ENCODE measurements around the gene MEOX2.

MEOX2 gene

DNA sequence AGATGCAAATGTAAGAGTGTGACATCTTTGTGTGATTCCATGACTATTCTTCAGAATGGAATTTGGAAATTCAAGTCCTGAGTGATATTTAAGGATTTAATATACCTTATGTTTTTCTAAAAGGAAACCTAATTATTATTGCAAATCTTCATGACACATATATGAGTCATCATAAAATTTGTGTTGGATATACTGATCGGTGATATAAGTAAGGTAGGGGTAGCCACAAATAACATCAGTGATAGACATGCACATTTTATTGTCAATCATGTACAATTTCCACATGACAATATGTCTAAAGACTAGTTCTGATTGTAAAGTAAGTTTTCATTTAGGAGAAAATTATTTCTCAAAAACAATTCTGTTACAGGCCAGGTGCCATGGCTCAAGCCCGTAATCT, 65.0 kb downstream of the MEOX2 start:
- CTCF ChIA-PET: no interaction called here
- no peak for DNase-seq (ENCODE audit: extremely low spot score)
- POLR2A ChIA-PET: no interaction called here
- no peak for TF ChIP-seq ELF4 (IDR thresholded peaks at IDR 0.05)
- TF ChIP-seq TARDBP (IDR thresholded peaks at IDR 0.05): no peak
- TF ChIP-seq ARNT (IDR thresholded peaks at IDR 0.05): no peak
- no peak for TF ChIP-seq NFRKB (IDR thresholded peaks at IDR 0.05)
- no peak for TF ChIP-seq ZNF384 (IDR thresholded peaks at IDR 0.05)
- TF ChIP-seq LEF1 (IDR thresholded peaks at IDR 0.05; ENCODE audit: borderline replicate concordance): no peak
- no peak for TF ChIP-seq L3MBTL2 (conservative IDR thresholded peaks at IDR 0.05)
- TF ChIP-seq FOXK2 (IDR thresholded peaks at IDR 0.05): no peak
- TF ChIP-seq HDGF (IDR thresholded peaks at IDR 0.05; ENCODE audit: borderline replicate concordance): no peak
- no peak for TF ChIP-seq FOXA1 (IDR thresholded peaks at IDR 0.05)
- TF ChIP-seq, protein P1, sequence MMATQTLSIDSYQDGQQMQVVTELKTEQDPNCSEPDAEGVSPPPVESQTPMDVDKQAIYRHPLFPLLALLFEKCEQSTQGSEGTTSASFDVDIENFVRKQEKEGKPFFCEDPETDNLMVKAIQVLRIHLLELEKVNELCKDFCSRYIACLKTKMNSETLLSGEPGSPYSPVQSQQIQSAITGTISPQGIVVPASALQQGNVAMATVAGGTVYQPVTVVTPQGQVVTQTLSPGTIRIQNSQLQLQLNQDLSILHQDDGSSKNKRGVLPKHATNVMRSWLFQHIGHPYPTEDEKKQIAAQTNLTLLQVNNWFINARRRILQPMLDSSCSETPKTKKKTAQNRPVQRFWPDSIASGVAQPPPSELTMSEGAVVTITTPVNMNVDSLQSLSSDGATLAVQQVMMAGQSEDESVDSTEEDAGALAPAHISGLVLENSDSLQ (IDR thresholded peaks at IDR 0.05): no peak
- TF ChIP-seq CTBP1 (IDR thresholded peaks at IDR 0.05; ENCODE audit: borderline replicate concordance): no peak

DNA sequence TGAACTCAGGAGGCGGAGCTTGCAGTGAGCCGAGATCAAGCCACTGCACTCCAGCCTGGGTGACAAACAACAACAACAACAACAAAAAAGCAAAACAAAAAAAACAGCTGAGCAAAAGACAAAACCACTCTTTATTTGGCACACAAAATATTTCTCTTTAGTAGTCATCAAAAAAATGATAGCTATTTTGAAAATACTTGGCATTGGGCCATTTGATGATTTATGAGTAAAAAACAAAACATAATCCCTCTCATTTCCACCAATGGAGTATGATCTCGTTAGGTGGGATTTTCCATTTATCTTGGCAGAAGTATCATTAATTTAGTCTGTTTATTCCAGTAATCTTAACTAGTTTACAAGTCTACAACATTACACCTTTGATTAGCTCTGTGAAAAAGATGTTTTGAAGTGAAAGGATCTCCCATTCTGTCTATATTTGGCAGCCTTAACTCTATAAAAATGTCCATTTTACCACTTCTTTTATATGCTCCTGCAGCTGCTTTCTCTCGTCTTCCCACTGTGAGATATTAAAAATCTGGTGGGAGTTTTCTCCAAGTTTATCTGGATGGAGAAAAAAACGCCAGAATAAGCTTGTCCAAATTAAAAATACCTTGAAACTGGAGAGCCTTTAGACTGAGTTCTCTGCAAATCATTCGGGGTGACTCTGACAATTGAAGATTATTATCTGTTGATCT, 65.8 kb downstream of the MEOX2 start:
- CTCF ChIA-PET: no interaction called here
- TF ChIP-seq LEF1 (IDR thresholded peaks at IDR 0.05; ENCODE audit: borderline replicate concordance): no peak
- TF ChIP-seq ARNT (IDR thresholded peaks at IDR 0.05): no peak
- TF ChIP-seq, protein P1 (IDR thresholded peaks at IDR 0.05): no peak
- TF ChIP-seq ZNF384 (IDR thresholded peaks at IDR 0.05): no peak
- TF ChIP-seq L3MBTL2 (conservative IDR thresholded peaks at IDR 0.05): no peak
- no peak for TF ChIP-seq SUZ12 (IDR thresholded peaks at IDR 0.05)
- TF ChIP-seq FOXM1 (IDR thresholded peaks at IDR 0.05; ENCODE audit: borderline replicate concordance): no peak
- POLR2A ChIA-PET: no interaction called here
- DNase-seq (ENCODE audit: extremely low spot score): no peak

DNA sequence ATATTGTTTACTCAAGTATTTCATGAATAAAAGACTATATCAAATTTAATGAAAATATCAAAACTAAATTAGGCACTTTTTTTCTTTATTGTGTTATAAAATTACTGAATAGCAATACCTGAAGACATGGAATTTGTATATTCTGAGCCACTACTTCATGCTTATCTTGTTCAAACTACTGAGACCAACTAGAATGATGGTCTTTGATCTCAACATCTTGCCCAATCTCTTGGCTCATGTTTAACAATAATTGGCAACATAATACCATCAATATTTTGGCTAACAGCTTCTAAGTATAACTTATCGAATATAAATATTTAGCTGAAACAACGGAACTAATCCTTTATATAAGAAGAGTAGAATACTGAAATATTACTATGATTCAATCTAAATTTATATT, 68.2 kb downstream of the MEOX2 start:
- TF ChIP-seq NFRKB (IDR thresholded peaks at IDR 0.05) (no peak), CTBP1 (IDR thresholded peaks at IDR 0.05; ENCODE audit: borderline replicate concordance) (no peak), FOXM1 (IDR thresholded peaks at IDR 0.05; ENCODE audit: borderline replicate concordance) (no peak), BHLHE40 (IDR thresholded peaks at IDR 0.05; ENCODE audit: borderline replicate concordance) (no peak), FOXK2 (IDR thresholded peaks at IDR 0.05) (no peak), SUZ12 (IDR thresholded peaks at IDR 0.05) (no peak), FOXA1 (IDR thresholded peaks at IDR 0.05) (no peak), ARNT (IDR thresholded peaks at IDR 0.05) (no peak), L3MBTL2 (conservative IDR thresholded peaks at IDR 0.05) (no peak), ELF4 (IDR thresholded peaks at IDR 0.05) (no peak), SP1 (IDR thresholded peaks at IDR 0.05) (no peak), LEF1 (IDR thresholded peaks at IDR 0.05; ENCODE audit: borderline replicate concordance) (no peak), ZNF384 (IDR thresholded peaks at IDR 0.05) (no peak), TARDBP (IDR thresholded peaks at IDR 0.05) (no peak), HDGF (IDR thresholded peaks at IDR 0.05; ENCODE audit: borderline replicate concordance) (no peak)
- TF ChIP-seq, protein P1 (IDR thresholded peaks at IDR 0.05): no peak
- CTCF ChIA-PET: no interaction called here
- no peak for DNase-seq (ENCODE audit: extremely low spot score)
- POLR2A ChIA-PET: no interaction called here

DNA sequence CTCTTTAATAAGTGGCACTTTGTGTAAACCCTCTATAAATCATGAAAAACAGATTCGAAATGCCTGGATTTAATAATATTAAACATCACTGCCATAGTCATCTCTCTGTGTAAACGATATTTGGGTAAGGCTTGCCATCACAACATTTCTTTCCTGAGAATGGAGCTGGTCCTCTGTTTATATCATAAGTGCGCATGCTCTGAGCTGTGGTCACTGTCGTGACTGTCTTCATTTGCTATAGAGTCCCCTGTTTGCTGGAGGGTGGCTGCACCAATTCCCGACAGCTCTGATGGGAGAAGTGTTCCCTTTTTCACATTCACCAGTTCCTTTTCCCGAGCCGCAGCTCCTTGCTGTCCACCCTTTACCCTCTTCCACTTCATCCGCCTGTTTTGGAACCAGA, 74.3 kb downstream of the MEOX2 start:
- TF ChIP-seq FOXM1 (IDR thresholded peaks at IDR 0.05; ENCODE audit: borderline replicate concordance) (no peak), L3MBTL2 (conservative IDR thresholded peaks at IDR 0.05) (no peak), BHLHE40 (IDR thresholded peaks at IDR 0.05; ENCODE audit: borderline replicate concordance) (no peak), TARDBP (IDR thresholded peaks at IDR 0.05) (no peak), NFRKB (IDR thresholded peaks at IDR 0.05) (no peak), SP1 (IDR thresholded peaks at IDR 0.05) (no peak), HDGF (IDR thresholded peaks at IDR 0.05; ENCODE audit: borderline replicate concordance) (no peak), FOXA1 (IDR thresholded peaks at IDR 0.05) (no peak), ELF4 (IDR thresholded peaks at IDR 0.05) (no peak), ZNF384 (IDR thresholded peaks at IDR 0.05) (no peak), LEF1 (IDR thresholded peaks at IDR 0.05; ENCODE audit: borderline replicate concordance) (no peak), FOXK2 (IDR thresholded peaks at IDR 0.05) (no peak), SUZ12 (IDR thresholded peaks at IDR 0.05) (no peak), CTBP1 (IDR thresholded peaks at IDR 0.05; ENCODE audit: borderline replicate concordance) (no peak), ARNT (IDR thresholded peaks at IDR 0.05) (no peak)
- TF ChIP-seq, protein P1 (IDR thresholded peaks at IDR 0.05): no peak
- CTCF ChIA-PET: no interaction called here
- no peak for DNase-seq (ENCODE audit: extremely low spot score)
- POLR2A ChIA-PET: no interaction called here

DNA sequence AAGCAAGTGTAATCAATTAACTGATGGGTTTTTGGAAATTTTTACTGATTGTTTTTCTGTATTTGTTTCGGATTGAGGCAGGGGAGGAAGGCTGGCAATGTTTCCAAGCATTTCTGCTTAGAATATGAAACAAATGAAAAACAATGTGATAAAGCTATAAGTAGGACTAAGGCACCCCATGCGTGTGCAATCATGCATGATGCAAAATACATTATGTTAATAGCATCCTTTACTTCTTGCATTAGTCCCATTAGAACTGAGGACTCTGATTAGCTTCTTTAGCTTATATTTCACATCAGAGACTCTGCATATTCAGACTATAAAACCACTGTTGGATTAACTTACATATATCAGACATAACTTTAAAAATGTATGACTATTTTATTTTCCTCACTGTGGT, 76.0 kb downstream of the MEOX2 start:
- ChIA-PET CTCF (no interaction called here), POLR2A (no interaction called here)
- no peak for DNase-seq (ENCODE audit: extremely low spot score)
- TF ChIP-seq ZNF384 (IDR thresholded peaks at IDR 0.05) (no peak), ARNT (IDR thresholded peaks at IDR 0.05) (no peak), TARDBP (IDR thresholded peaks at IDR 0.05) (no peak), L3MBTL2 (conservative IDR thresholded peaks at IDR 0.05) (no peak), BHLHE40 (IDR thresholded peaks at IDR 0.05; ENCODE audit: borderline replicate concordance) (no peak), FOXK2 (IDR thresholded peaks at IDR 0.05) (no peak), SP1 (IDR thresholded peaks at IDR 0.05) (no peak), SUZ12 (IDR thresholded peaks at IDR 0.05) (no peak), NFRKB (IDR thresholded peaks at IDR 0.05) (no peak), LEF1 (IDR thresholded peaks at IDR 0.05; ENCODE audit: borderline replicate concordance) (no peak), FOXM1 (IDR thresholded peaks at IDR 0.05; ENCODE audit: borderline replicate concordance) (no peak), ELF4 (IDR thresholded peaks at IDR 0.05) (no peak), HDGF (IDR thresholded peaks at IDR 0.05; ENCODE audit: borderline replicate concordance) (no peak)
- TF ChIP-seq, protein P1 (IDR thresholded peaks at IDR 0.05): no peak

All from HEK293T (cell line).